GM12878 (cell line): ENCODE measurements around the gene MAPK9.

Experiments used
- BHLHE40 ChIP-seq, 2 experiments: fragments of 450-650 bp in 1 of 2; IDR thresholded peaks; 2 replicates each; pipeline ENCODE4 v1.6.1; 2011 to 2017; ENCODE audit warnings: low read depth in 2 of 2, borderline replicate concordance in 1 of 2, improper control_type of control experiment in 1 of 2, low read length in 1 of 2, mild to moderate bottlenecking in 1 of 2
- ETV6 ChIP-seq, 2 experiments: fragments of 450-650 bp in 1 of 2; IDR thresholded peaks in 1 of 2; conservative IDR thresholded peaks in 1 of 2; 2 replicates each; pipeline ENCODE4 v1.6.1; 2014; ENCODE audit warnings: antibody characterized with exemption in 1 of 2, borderline replicate concordance in 1 of 2, low read depth in 1 of 2, mild to moderate bottlenecking in 1 of 2, moderate library complexity in 1 of 2
- FOXM1 ChIP-seq: IDR thresholded peaks from 2 replicates; pipeline ENCODE4 v1.6.1; 2012; ENCODE audit warnings: low read depth, mild to moderate bottlenecking, inconsistent platforms, low read length, moderate library complexity
- SMC3 ChIP-seq: IDR thresholded peaks from 2 replicates; pipeline ENCODE4 v1.6.1; 2011; ENCODE audit warnings: low read length, improper control_type of control experiment, borderline replicate concordance
- TF ChIP-seq, protein P1 (sequence below), 3 experiments: IDR thresholded peaks in 2 of 3; conservative IDR thresholded peaks in 1 of 3; 2 replicates each; pipeline ENCODE4 v1.5.1; 2011; ENCODE audit warnings: low read depth in 3 of 3, low read length in 3 of 3, mild to moderate bottlenecking in 3 of 3, control low read depth in 2 of 3, moderate library complexity in 2 of 3, inconsistent platforms in 1 of 3, mixed read lengths in 1 of 3; ENCODE audit not compliant: control insufficient read depth in 2 of 3, insufficient read depth in 1 of 3; ENCODE audit errors: extremely low read depth in 1 of 3

DNA sequence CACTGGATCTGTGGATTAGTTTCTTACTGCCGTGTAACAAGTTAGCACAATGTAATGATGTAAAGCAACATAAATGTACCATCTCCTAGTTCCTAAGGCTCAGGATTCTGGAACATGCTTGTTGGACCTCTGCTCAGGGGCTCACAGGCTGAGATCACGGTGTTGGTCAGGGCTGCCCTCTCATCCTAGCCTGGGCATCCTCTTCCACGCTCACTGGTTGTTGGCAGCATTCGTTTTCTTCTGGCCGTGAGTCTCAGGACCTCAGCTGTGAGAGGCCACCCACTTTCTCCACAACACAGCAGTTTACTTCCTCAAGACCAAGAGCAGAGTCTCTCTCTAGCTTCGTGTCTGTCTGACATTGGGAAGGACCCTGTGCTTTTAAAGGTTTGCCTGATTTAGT, 100.2 kb downstream of the MAPK9 start:
- TF ChIP-seq FOXM1 (no peak), BHLHE40 (IDR thresholded peaks at IDR 0.05; ENCODE audit: borderline replicate concordance in 1 of 2, low read depth in 2 of 2, low read length in 1 of 2) (no peak), SMC3 (no peak), ETV6 (conservative IDR thresholded peaks at IDR 0.05 in 1 of 2, IDR thresholded peaks at IDR 0.05 in 1 of 2; ENCODE audit: borderline replicate concordance in 1 of 2, low read depth in 1 of 2) (no peak)
- TF ChIP-seq, protein P1, sequence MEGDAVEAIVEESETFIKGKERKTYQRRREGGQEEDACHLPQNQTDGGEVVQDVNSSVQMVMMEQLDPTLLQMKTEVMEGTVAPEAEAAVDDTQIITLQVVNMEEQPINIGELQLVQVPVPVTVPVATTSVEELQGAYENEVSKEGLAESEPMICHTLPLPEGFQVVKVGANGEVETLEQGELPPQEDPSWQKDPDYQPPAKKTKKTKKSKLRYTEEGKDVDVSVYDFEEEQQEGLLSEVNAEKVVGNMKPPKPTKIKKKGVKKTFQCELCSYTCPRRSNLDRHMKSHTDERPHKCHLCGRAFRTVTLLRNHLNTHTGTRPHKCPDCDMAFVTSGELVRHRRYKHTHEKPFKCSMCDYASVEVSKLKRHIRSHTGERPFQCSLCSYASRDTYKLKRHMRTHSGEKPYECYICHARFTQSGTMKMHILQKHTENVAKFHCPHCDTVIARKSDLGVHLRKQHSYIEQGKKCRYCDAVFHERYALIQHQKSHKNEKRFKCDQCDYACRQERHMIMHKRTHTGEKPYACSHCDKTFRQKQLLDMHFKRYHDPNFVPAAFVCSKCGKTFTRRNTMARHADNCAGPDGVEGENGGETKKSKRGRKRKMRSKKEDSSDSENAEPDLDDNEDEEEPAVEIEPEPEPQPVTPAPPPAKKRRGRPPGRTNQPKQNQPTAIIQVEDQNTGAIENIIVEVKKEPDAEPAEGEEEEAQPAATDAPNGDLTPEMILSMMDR (IDR thresholded peaks at IDR 0.05 in 2 of 3, conservative IDR thresholded peaks at IDR 0.05 in 1 of 3; ENCODE audit: control insufficient read depth in 2 of 3, extremely low read depth in 1 of 3, insufficient read depth in 1 of 3, low read depth in 3 of 3, low read length in 3 of 3), result no peak
